GM12878 (cell line): ENCODE measurements around the gene PRR12. TPM values are rescaled to one million over a fixed set of nuclear protein-coding genes. Genes with fewer than 3 reads are reported as not detected.

Experiments
- ATF7 ChIP-seq: fragments of 450-650 bp; IDR thresholded peaks from 2 replicates; pipeline ENCODE4 v1.6.1; 2016; ENCODE audit warnings: low read depth, mild to moderate bottlenecking
- BCL11A ChIP-seq: IDR thresholded peaks from 2 replicates; pipeline ENCODE4 v1.6.1; 2011; ENCODE audit warnings: low read depth, low read length
- CBFB ChIP-seq: IDR thresholded peaks from 2 replicates; pipeline ENCODE4 v1.6.1; 2016; ENCODE audit warnings: antibody characterized with exemption, low read depth
- CBX5 ChIP-seq: sonication (generic); IDR thresholded peaks from 2 replicates; pipeline ENCODE4 v1.6.1; 2016; ENCODE audit warnings: low read depth, moderate library complexity, mild to moderate bottlenecking, inconsistent platforms
- CREB1 ChIP-seq: IDR thresholded peaks from 2 replicates; pipeline ENCODE4 v1.6.1; 2012; ENCODE audit warnings: low read depth, mild to moderate bottlenecking, inconsistent platforms
- CTCF ChIP-seq, 3 experiments: IDR thresholded peaks in 2 of 3; conservative IDR thresholded peaks in 1 of 3; 2 replicates each; pipeline ENCODE4 v1.5.1; 2011; ENCODE audit warnings: low read depth in 3 of 3, low read length in 3 of 3, mild to moderate bottlenecking in 3 of 3, control low read depth in 2 of 3, moderate library complexity in 2 of 3, inconsistent platforms in 1 of 3, mixed read lengths in 1 of 3; ENCODE audit not compliant: control insufficient read depth in 2 of 3, insufficient read depth in 1 of 3; ENCODE audit errors: extremely low read depth in 1 of 3
- EGR1 ChIP-seq, 2 experiments: IDR thresholded peaks; 1 replicate in 1 of 2; 2 replicates in 1 of 2; pipeline ENCODE4 v1.6.1; 2011 to 2012; ENCODE audit warnings: low read depth in 2 of 2, low read length in 2 of 2, borderline replicate concordance in 1 of 2, mild to moderate bottlenecking in 1 of 2, moderate library complexity in 1 of 2
- EP300 ChIP-seq, 2 experiments: fragments of 150-350 bp in 1 of 2; IDR thresholded peaks; 2 replicates each; pipeline ENCODE4 v1.6.1; 2011 to 2012; ENCODE audit warnings: low read depth in 2 of 2, low read length in 2 of 2, borderline replicate concordance in 1 of 2, improper control_type of control experiment in 1 of 2, inconsistent platforms in 1 of 2; ENCODE audit not compliant: control insufficient read depth in 1 of 2
- FOXK2 ChIP-seq: fragments of 450-650 bp; IDR thresholded peaks from 2 replicates; pipeline ENCODE4 v1.6.1; 2017; ENCODE audit warnings: mild to moderate bottlenecking, moderate library complexity
- GATAD2B ChIP-seq: fragments of 450-650 bp; conservative IDR thresholded peaks from 2 replicates; pipeline ENCODE4 v1.6.1; 2017; ENCODE audit warnings: low read depth, mild to moderate bottlenecking, moderate library complexity
- HCFC1 ChIP-seq: fragments of 150-350 bp; IDR thresholded peaks from 2 replicates; pipeline ENCODE4 v1.6.1; 2014; ENCODE audit warnings: low read length
- IKZF1 ChIP-seq: fragments of 450-650 bp; conservative IDR thresholded peaks from 2 replicates; pipeline ENCODE4 v1.6.1; 2017; ENCODE audit warnings: antibody characterized with exemption, mild to moderate bottlenecking
- JUNB ChIP-seq: IDR thresholded peaks from 2 replicates; pipeline ENCODE4 v1.6.1; 2016; ENCODE audit warnings: antibody characterized with exemption, mild to moderate bottlenecking
- MEF2B ChIP-seq: fragments of 450-650 bp; IDR thresholded peaks from 2 replicates; pipeline ENCODE4 v1.6.1; 2018; ENCODE audit warnings: mild to moderate bottlenecking, moderate library complexity; ENCODE audit not compliant: partially characterized antibody, poor library complexity, severe bottlenecking
- NBN ChIP-seq: fragments of 450-650 bp; IDR thresholded peaks from 2 replicates; pipeline ENCODE4 v1.6.1; 2016
- NFXL1 ChIP-seq: fragments of 450-650 bp; IDR thresholded peaks from 2 replicates; pipeline ENCODE4 v1.6.1; 2017; ENCODE audit warnings: antibody characterized with exemption, mild to moderate bottlenecking, borderline replicate concordance
- NFYB ChIP-seq: IDR thresholded peaks from 2 replicates; pipeline ENCODE4 v1.6.1; 2011; ENCODE audit warnings: low read depth, mild to moderate bottlenecking, low read length, improper control_type of control experiment, moderate library complexity; ENCODE audit not compliant: insufficient read depth
- RB1 ChIP-seq: fragments of 450-650 bp; formaldehyde crosslinking; IDR thresholded peaks from 2 replicates; pipeline ENCODE4 v1.6.1; 2017; ENCODE audit warnings: mild to moderate bottlenecking, borderline replicate concordance
- SMAD1 ChIP-seq: fragments of 450-650 bp; IDR thresholded peaks from 2 replicates; pipeline ENCODE4 v1.6.1; 2018; ENCODE audit warnings: mild to moderate bottlenecking, low read depth; ENCODE audit not compliant: partially characterized antibody
- SMARCA5 ChIP-seq: fragments of 450-650 bp; IDR thresholded peaks from 2 replicates; pipeline ENCODE4 v1.6.1; 2017; ENCODE audit warnings: mild to moderate bottlenecking
- WRNIP1 ChIP-seq: IDR thresholded peaks from 2 replicates; pipeline ENCODE4 v1.6.1; 2011; ENCODE audit warnings: low read depth, low read length, improper control_type of control experiment, borderline replicate concordance
- ZNF274 ChIP-seq: IDR thresholded peaks from one replicate; pipeline ENCODE4 v1.8.0; 2011; ENCODE audit not compliant: insufficient read length, insufficient read depth
- polyA plus RNA-seq, 11 experiments: library from polyadenylated mRNA; depleted of rRNA in 4 of 11; unstranded in 6 of 11; stranded (reverse) in 5 of 11; fragments of >200 nt; fragmentation: Nextera tagmentation in 4 of 11; fragmentation: Illumina TruSeq in 1 of 11; extraction: Ambion mirVana in 4 of 11; extraction: Trizol in 1 of 11; gene quantifications; 1 replicate in 1 of 11; 2 replicates in 10 of 11; pipeline versions ENCODE4 v1.2.1 to v1.2.3, GENCODE V29; 2011 to 2016; ENCODE audit warnings: inconsistent platforms in 2 of 11, missing spikeins in 2 of 11, low read depth in 1 of 11
- total RNA-seq, 4 experiments: library from RNA; depleted of rRNA in 3 of 4; stranded (reverse); fragments of >200 nt in 3 of 4; fragmentation: Illumina TruSeq in 1 of 4; extraction: Trizol in 1 of 4; gene quantifications; 2 replicates each; pipeline versions ENCODE4 v1.2.1 to v1.2.3, GENCODE V29; 2013 to 2021
- TF ChIP-seq, protein P1 (sequence below): fragments of 450-650 bp; formaldehyde crosslinking; IDR thresholded peaks from 2 replicates; pipeline ENCODE4 v1.5.0; 2022; ENCODE audit warnings: mild to moderate bottlenecking, missing genetic modification characterization
- TF ChIP-seq, protein P2 (sequence below): IDR thresholded peaks from 2 replicates; pipeline ENCODE4 v1.6.1; 2011; ENCODE audit warnings: low read depth, low read length, improper control_type of control experiment, borderline replicate concordance

Gene PRR12
- total and polyA plus RNA-seq, 10 of the 15 experiments (the other 5 are each of a cell fraction or from before 2014, with no cell fraction given), result 0.02 to 25.3 (median 1.6) TPM

GRCh38 chr19:49640113-49640898 lies 49.3 kb downstream of the PRR12 start, which contains the start of gene RRAS (continued):
- TF ChIP-seq CTCF (IDR thresholded peaks at IDR 0.05 in 2 of 3, conservative IDR thresholded peaks at IDR 0.05 in 1 of 3; ENCODE audit: control insufficient read depth in 2 of 3, extremely low read depth in 1 of 3, insufficient read depth in 1 of 3, low read depth in 3 of 3, low read length in 3 of 3) (no peak), ZNF274 (no peak), RB1 (peak; percentile 74; the same call in 1 of the 2 replicates), EP300 (IDR thresholded peaks at IDR 0.05; ENCODE audit: borderline replicate concordance in 1 of 2, control insufficient read depth in 1 of 2, low read depth in 2 of 2, low read length in 2 of 2) (no peak), CBFB (0 out of 2 replicates have a peak, but pooled peaks have one; percentile 31), NFXL1 (no peak), JUNB (no peak), SMARCA5 (no peak), GATAD2B (peak; percentile 36; the same call in 1 of the 2 replicates), NBN (peak; percentile 80), WRNIP1 (no peak), CREB1 (no peak; the same call in 1 of the 2 replicates), CBX5 (no peak), FOXK2 (no peak), BCL11A (no peak), NFYB (peak; percentile 60; the same call in 1 of the 2 replicates), ATF7 (no peak), IKZF1 (peak; percentile 77), MEF2B (no peak), HCFC1 (peak; percentile 34; the same call in 1 of the 2 replicates), EGR1 (IDR thresholded peaks at IDR 0.05; ENCODE audit: borderline replicate concordance in 1 of 2, low read depth in 2 of 2, low read length in 2 of 2) (no peak), SMAD1 (peak; percentile 80)
- TF ChIP-seq, protein P1, sequence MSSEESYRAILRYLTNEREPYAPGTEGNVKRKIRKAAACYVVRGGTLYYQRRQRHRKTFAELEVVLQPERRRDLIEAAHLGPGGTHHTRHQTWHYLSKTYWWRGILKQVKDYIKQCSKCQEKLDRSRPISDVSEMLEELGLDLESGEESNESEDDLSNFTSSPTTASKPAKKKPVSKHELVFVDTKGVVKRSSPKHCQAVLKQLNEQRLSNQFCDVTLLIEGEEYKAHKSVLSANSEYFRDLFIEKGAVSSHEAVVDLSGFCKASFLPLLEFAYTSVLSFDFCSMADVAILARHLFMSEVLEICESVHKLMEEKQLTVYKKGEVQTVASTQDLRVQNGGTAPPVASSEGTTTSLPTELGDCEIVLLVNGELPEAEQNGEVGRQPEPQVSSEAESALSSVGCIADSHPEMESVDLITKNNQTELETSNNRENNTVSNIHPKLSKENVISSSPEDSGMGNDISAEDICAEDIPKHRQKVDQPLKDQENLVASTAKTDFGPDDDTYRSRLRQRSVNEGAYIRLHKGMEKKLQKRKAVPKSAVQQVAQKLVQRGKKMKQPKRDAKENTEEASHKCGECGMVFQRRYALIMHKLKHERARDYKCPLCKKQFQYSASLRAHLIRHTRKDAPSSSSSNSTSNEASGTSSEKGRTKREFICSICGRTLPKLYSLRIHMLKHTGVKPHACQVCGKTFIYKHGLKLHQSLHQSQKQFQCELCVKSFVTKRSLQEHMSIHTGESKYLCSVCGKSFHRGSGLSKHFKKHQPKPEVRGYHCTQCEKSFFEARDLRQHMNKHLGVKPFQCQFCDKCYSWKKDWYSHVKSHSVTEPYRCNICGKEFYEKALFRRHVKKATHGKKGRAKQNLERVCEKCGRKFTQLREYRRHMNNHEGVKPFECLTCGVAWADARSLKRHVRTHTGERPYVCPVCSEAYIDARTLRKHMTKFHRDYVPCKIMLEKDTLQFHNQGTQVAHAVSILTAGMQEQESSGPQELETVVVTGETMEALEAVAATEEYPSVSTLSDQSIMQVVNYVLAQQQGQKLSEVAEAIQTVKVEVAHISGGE, result no peak
- TF ChIP-seq, protein P2, sequence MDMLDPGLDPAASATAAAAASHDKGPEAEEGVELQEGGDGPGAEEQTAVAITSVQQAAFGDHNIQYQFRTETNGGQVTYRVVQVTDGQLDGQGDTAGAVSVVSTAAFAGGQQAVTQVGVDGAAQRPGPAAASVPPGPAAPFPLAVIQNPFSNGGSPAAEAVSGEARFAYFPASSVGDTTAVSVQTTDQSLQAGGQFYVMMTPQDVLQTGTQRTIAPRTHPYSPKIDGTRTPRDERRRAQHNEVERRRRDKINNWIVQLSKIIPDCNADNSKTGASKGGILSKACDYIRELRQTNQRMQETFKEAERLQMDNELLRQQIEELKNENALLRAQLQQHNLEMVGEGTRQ, result no peak; the same call in 1 of the 2 replicates
